Osteocyte (in vitro differentiated cells): ENCODE results near the gene CSTB. TPM values are rescaled to one million over a fixed set of nuclear protein-coding genes. Genes with fewer than 3 reads are reported as not detected.
"Not testable (repeated sequence)": the region's sequence is repeated elsewhere in the genome, so short reads cannot be mapped to it uniquely, and the experiment has no call there.

Experiments used
- DNase-seq: peaks from one replicate; pipeline ENCODE4 v3.0.0; 2021; ENCODE audit warnings: mixed read lengths; ENCODE audit not compliant: unreplicated experiment; ENCODE audit errors: extremely low spot score
- H3K27ac Mint-ChIP-seq: one replicate; pipeline ENCODE4 v1.8.0; 2021; ENCODE audit warnings: mild to moderate bottlenecking, mixed read lengths; ENCODE audit not compliant: unreplicated experiment
- H3K27me3 Mint-ChIP-seq: one replicate; pipeline ENCODE4 v1.8.0; 2021; ENCODE audit warnings: mixed read lengths; ENCODE audit not compliant: unreplicated experiment
- H3K36me3 Mint-ChIP-seq: one replicate; pipeline ENCODE4 v1.8.0; 2021; ENCODE audit warnings: mixed read lengths; ENCODE audit not compliant: unreplicated experiment
- H3K4me1 Mint-ChIP-seq: one replicate; pipeline ENCODE4 v1.8.0; 2021; ENCODE audit warnings: mixed read lengths; ENCODE audit not compliant: unreplicated experiment
- H3K4me3 Mint-ChIP-seq: one replicate; pipeline ENCODE4 v1.8.0; 2021; ENCODE audit warnings: mild to moderate bottlenecking, moderate library complexity, mixed read lengths; ENCODE audit not compliant: unreplicated experiment
- H3K9me3 Mint-ChIP-seq: one replicate; pipeline ENCODE4 v1.8.0; 2021; ENCODE audit warnings: mixed read lengths; ENCODE audit not compliant: unreplicated experiment
- CTCF ChIP-seq: fragments of 200-600 bp; sonication (generic); IDR thresholded peaks from 2 replicates; pipeline ENCODE4 v1.5.0; 2021; ENCODE audit warnings: antibody characterized with exemption, mild to moderate bottlenecking, moderate library complexity
- long read RNA-seq: library from polyadenylated mRNA; unstranded; transcript quantifications from one replicate; pipeline ENCODE4 v2.0.0, GENCODE V29; 2021
- total RNA-seq: library from RNA; stranded (reverse); gene quantifications from 2 replicates; pipeline ENCODE4 v1.2.1, GENCODE V29; 2021

Gene CSTB, protein sequence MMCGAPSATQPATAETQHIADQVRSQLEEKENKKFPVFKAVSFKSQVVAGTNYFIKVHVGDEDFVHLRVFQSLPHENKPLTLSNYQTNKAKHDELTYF
- total RNA-seq = 59.1 and 65.3 TPM in 2 replicates
- long read RNA-seq, transcript CSTB-201 (3 exons, 2,164 nt) = major isoform, 89 of 93 reads
- long read RNA-seq, partial matches to known transcripts = 0 of 93 reads
- long read RNA-seq, other reads (novel, unspliced or antisense) = 0 of 93 reads

DNA sequence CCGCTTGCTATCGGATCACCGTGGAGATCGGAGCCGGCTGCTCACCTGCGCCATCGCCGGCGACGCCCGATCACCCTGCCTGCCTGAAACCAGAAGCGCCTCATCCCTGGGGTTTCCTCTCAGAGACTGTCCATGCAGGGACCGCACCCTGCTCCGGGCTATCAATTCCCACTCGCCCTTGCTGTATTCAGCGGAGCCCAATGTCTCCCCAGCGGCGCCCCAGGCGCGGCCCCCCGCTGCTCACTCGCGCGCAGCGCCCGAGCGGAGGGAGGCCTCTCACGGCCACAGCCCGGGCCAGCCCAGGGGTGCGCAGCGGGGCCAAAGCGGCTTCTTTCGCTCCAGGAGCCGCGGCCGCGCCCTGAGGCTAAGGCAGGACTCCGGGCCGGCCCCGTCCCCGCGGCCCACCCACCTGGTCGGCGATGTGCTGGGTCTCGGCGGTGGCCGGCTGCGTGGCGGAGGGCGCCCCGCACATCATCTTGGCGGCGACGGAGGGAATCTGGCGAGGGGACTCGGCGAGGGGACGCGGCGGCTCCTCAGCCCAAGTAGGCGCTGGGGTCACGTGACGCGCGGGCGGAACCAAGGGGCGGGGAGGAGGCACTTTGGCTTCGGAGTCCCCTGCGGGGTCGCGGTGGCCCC lies at the start of gene CSTB:
CSTB (minus strand) TSS at position 514 of the 636 bp plus-strand sequence; CDS start at position 475, 39 bp downstream.
- Mint-ChIP-seq H3K27ac (peak within 1 kb of the TSS; percentile 76), H3K4me1 (peaks cover 39% of the 10 kb centered on the region), H3K4me3 (peak within 1 kb of the TSS; percentile 89), H3K9me3 (no peaks in the 10 kb centered on the region), H3K36me3 (peaks cover 12% of the 10 kb centered on the region), H3K27me3 (no peaks in the 10 kb centered on the region)
- peak; percentile 92 for DNase-seq
- TF ChIP-seq CTCF = no peak

DNA sequence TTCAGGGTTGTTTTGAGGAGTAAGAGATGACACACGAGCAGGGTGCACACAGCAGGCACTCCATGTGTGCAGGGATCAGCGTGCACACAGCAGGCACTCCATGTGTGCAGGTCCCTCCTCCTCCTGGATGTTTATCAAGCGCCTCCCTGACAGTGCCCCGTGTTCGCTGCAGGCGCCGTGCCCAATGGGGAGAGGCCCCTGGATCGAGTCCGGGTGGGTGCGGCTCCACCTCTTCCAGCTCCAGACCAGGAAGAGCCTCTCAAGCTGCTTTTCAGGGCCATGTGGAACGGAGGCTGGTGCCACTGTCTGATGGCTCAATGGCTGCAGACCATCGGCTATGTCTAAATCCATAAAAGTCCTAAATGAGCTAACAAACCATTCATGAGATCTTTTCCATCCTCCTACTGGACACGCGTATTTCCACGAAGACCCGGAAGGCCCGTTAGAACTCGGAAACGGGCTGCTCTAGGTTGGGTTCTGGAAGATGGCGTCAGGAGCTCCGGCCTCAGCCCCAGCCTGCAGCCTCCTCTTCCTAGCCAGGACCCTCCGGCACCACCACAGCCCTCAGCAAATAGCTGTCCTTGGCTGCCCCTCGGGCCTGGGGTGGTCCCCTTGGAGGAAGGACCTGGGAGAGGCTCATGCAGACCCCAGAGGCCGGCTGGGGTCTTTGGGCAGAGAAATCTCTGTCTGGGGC lies 49.3 kb upstream of the CSTB start:
- Mint-ChIP-seq H3K27ac (no peak overlapping the region), H3K36me3 (no peaks in the 10 kb centered on the region), H3K27me3 (no peaks in the 10 kb centered on the region), H3K9me3 (no peaks in the 10 kb centered on the region), H3K4me3 (no peak overlapping the region), H3K4me1 (peaks cover 6% of the 10 kb centered on the region)
- DNase-seq = no peak
- no peak for TF ChIP-seq CTCF

DNA sequence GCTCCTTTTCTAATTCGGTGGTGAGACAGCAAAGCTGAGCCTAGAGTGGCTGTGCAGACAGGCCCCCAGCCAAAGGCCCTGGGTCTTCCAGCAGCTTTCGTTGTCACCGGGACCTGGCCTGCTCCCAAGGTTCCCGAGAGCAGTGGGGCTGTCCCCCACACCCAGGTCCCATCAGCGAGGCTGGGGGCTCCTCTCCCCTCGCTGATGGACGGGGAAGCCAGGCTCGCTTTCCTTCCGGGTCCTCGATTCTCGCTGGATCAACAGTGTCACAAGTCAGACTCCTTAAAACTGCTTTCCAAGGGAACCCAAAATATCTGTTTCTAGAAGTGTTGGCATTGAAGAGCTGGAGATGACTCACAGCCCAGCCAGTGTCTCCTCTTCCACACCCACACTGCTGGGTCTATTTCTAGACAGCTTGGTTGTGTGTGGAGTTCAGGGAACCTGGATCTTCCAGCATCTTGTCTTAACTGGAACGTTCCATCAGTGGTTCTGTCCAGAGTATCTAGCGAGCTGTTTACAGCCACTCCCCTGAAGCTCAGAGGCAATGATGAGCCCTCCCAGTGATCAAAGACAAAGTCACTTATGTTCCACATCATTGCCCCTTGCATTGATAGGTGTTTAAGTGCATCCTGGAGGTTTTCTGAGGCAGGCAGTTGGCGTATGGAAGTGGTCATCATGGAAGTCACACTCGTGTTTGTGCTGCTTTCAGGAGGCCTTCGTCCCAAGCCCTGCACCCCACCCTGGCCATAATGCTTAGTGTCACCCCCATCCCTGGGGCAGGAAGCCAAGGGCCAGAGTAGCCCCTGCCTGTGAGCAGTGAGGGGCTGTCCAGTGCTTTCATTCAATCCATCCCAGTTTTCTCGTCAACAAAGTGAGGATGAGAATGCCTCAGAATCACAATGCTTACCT lies 48.5 kb upstream of the CSTB start:
- no peak overlapping the region for H3K27ac Mint-ChIP-seq
- DNase-seq = no peak

DNA sequence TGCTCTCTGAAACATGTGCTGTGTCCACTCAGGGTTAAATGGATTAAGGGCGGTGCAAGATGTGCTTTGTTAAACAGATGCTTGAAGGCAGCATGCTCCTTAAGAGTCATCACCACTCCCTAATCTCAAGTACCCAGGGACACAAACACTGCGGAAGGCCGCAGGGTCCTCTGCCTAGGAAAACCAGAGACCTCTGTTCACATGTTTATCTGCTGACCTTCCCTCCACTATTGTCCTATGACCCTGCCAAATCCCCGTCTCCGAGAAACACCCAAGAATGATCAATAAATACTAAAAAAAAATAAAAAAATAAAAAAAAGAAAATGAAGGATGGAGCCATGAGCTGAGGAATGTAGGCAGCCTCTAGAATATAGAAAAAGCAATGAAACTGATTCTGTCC lies 46.6 kb upstream of the CSTB start:
- not testable (repeated sequence) for H3K9me3 Mint-ChIP-seq, H3K27ac Mint-ChIP-seq, H3K36me3 Mint-ChIP-seq, DNase-seq, H3K4me3 Mint-ChIP-seq, H3K4me1 Mint-ChIP-seq, H3K27me3 Mint-ChIP-seq

More for the DNA sequence above, 48.5 kb upstream of the CSTB start:
- Mint-ChIP-seq H3K9me3 (no peaks in the 10 kb centered on the region), H3K27me3 (no peaks in the 10 kb centered on the region), H3K4me3 (no peak overlapping the region), H3K4me1 (peaks cover 6% of the 10 kb centered on the region), H3K36me3 (no peaks in the 10 kb centered on the region)
- TF ChIP-seq CTCF = no peak

GRCh38 chr21:43822166-43822565 lies 46.1 kb upstream of the CSTB start:
- not testable (repeated sequence) for H3K9me3 Mint-ChIP-seq, H3K36me3 Mint-ChIP-seq, H3K4me3 Mint-ChIP-seq, H3K4me1 Mint-ChIP-seq, DNase-seq, H3K27me3 Mint-ChIP-seq, H3K27ac Mint-ChIP-seq
